IMR-90 (cell line): ENCODE results near the gene HOXD3. TPM values are rescaled to one million over a fixed set of nuclear protein-coding genes. Genes with fewer than 3 reads are reported as not detected.

Experiments used
- ATAC-seq: fragments of 200-7000 bp; cut with Tn5 transposase; 2 replicates; pipeline ENCODE4 v1.9.1; 2020; ENCODE audit warnings: low read depth, mild to moderate bottlenecking, moderate library complexity
- BruUV-seq: library from RNA; stranded (reverse); fragments of 400-500 nt; replicated peaks from 2 replicates; lab custom pipeline; 2021; lab: Mats Ljungman, UMichigan
- CTCF ChIA-PET: fragments of 300-600 bp; formaldehyde crosslinking; extraction: SDS; loops from one replicate; lab custom pipeline; 2021; ENCODE audit warnings: antibody characterized with exemption; lab: Yijun Ruan, JAX
- POLR2A ChIA-PET: fragments of 300-600 bp; sonication (Branson Sonifier 250); formaldehyde crosslinking; loops from one replicate; lab custom pipeline; 2022; ENCODE audit warnings: antibody characterized with exemption; ENCODE audit not compliant: unreplicated experiment; lab: Charles Lee
- DNase-seq: peaks from one replicate; pipeline ENCODE4 v3.0.0; 2013
- H2AFZ ChIP-seq: replicated peaks from 2 replicates; pipeline ENCODE3; 2013; ENCODE audit warnings: low read length, mild to moderate bottlenecking; ENCODE audit not compliant: poor library complexity
- H2AK5ac ChIP-seq: 2 replicates; pipeline ENCODE4 v1.6.1; 2013; ENCODE audit warnings: low read depth, low read length, inconsistent platforms
- H2AK9ac ChIP-seq: replicated peaks from 2 replicates; pipeline ENCODE3; 2013; ENCODE audit warnings: mild to moderate bottlenecking, low read depth, low read length, moderate library complexity; ENCODE audit not compliant: poor library complexity
- H2BK120ac ChIP-seq: 2 replicates; pipeline ENCODE4 v1.6.1; 2013; ENCODE audit warnings: low read depth, low read length, inconsistent platforms
- H2BK15ac ChIP-seq: 3 replicates; pipeline ENCODE4 v1.6.1; 2013; ENCODE audit warnings: low read depth, low read length, inconsistent platforms
- H2BK20ac ChIP-seq: 2 replicates; pipeline ENCODE4 v1.6.1; 2013; ENCODE audit warnings: low read depth, mild to moderate bottlenecking, inconsistent platforms, low read length, moderate library complexity
- H2BK5ac ChIP-seq: 2 replicates; pipeline ENCODE4 v1.6.1; 2013; ENCODE audit warnings: mild to moderate bottlenecking, low read depth, low read length, inconsistent platforms; ENCODE audit not compliant: poor library complexity, severe bottlenecking
- H3K14ac ChIP-seq: replicated peaks from 2 replicates; pipeline ENCODE4 v1.6.1; 2013; ENCODE audit warnings: low read depth, low read length, inconsistent platforms
- H3K18ac ChIP-seq: 2 replicates; pipeline ENCODE4 v1.6.1; 2013; ENCODE audit warnings: low read depth, low read length, control low read depth
- H3K23ac ChIP-seq: 2 replicates; pipeline ENCODE4 v1.6.1; 2013; ENCODE audit warnings: low read depth, low read length, inconsistent platforms
- H3K27ac ChIP-seq: 2 replicates; pipeline ENCODE4 v1.5.1; 2013; ENCODE audit warnings: mild to moderate bottlenecking, control low read depth, low read length; ENCODE audit not compliant: insufficient read depth
- H3K27me3 ChIP-seq: 2 replicates; pipeline ENCODE4 v1.6.1; 2013; ENCODE audit warnings: low read length; ENCODE audit not compliant: control insufficient read depth, insufficient read depth
- H3K36me3 ChIP-seq: 2 replicates; pipeline ENCODE4 v1.6.1; 2013; ENCODE audit warnings: low read length, mixed read lengths; ENCODE audit not compliant: control insufficient read depth, insufficient read depth
- H3K4ac ChIP-seq: 2 replicates; pipeline ENCODE4 v1.6.1; 2013; ENCODE audit warnings: low read depth, low read length, inconsistent platforms
- H3K4me1 ChIP-seq: 2 replicates; pipeline ENCODE4 v1.6.1; 2013; ENCODE audit warnings: low read length, mixed read lengths; ENCODE audit not compliant: control insufficient read depth, insufficient read depth
- H3K4me2 ChIP-seq: 2 replicates; pipeline ENCODE4 v1.6.1; 2013; ENCODE audit warnings: low read depth, mild to moderate bottlenecking, control low read depth, low read length, moderate library complexity
- H3K4me3 ChIP-seq: 2 replicates; pipeline ENCODE4 v1.5.1; 2013; ENCODE audit warnings: low read depth, mild to moderate bottlenecking, control low read depth, low read length, moderate library complexity; ENCODE audit not compliant: insufficient read depth
- H3K56ac ChIP-seq: 2 replicates; pipeline ENCODE4 v1.6.1; 2013; ENCODE audit warnings: low read length, inconsistent platforms; ENCODE audit not compliant: insufficient read depth; ENCODE audit errors: extremely low read depth
- H3K79me1 ChIP-seq, 2 experiments: 2 replicates each; pipeline ENCODE4 v1.6.1; 2013; ENCODE audit warnings: low read length in 2 of 2, inconsistent platforms in 1 of 2, low read depth in 1 of 2
- H3K9ac ChIP-seq: 2 replicates; pipeline ENCODE4 v1.6.1; 2013; ENCODE audit warnings: low read depth, low read length, control low read depth
- H3K9me1 ChIP-seq: 2 replicates; pipeline ENCODE4 v1.6.1; 2013; ENCODE audit warnings: low read length, inconsistent platforms; ENCODE audit not compliant: insufficient read depth
- H3K9me3 ChIP-seq: 2 replicates; pipeline ENCODE4 v1.6.1; 2013; ENCODE audit warnings: low read length; ENCODE audit not compliant: control insufficient read depth, insufficient read depth
- H4K20me1 ChIP-seq: 2 replicates; pipeline ENCODE4 v1.6.1; 2013; ENCODE audit warnings: low read length, inconsistent platforms; ENCODE audit not compliant: insufficient read depth
- H4K5ac ChIP-seq: 2 replicates; pipeline ENCODE4 v1.6.1; 2013; ENCODE audit warnings: mild to moderate bottlenecking, low read depth, low read length, control low read depth
- H4K8ac ChIP-seq, 2 experiments: 2 replicates each; pipeline ENCODE4 v1.6.1; 2013; ENCODE audit warnings: low read depth in 2 of 2, low read length in 2 of 2, control low read depth in 1 of 2, inconsistent platforms in 1 of 2
- H4K91ac ChIP-seq: 2 replicates; pipeline ENCODE4 v1.6.1; 2013; ENCODE audit warnings: low read depth, low read length, inconsistent platforms; ENCODE audit not compliant: insufficient read depth
- CEBPB ChIP-seq: IDR thresholded peaks from 2 replicates; pipeline ENCODE4 v1.6.1; 2012; ENCODE audit warnings: low read depth, low read length, improper control_type of control experiment
- CHD1 ChIP-seq: IDR thresholded peaks from 2 replicates; pipeline ENCODE4 v1.6.1; 2012; ENCODE audit warnings: low read depth, low read length, improper control_type of control experiment
- MXI1 ChIP-seq: IDR thresholded peaks from 2 replicates; pipeline ENCODE4 v1.6.1; 2012; ENCODE audit warnings: low read depth, mild to moderate bottlenecking, low read length, moderate library complexity, borderline replicate concordance
- POLR2A ChIP-seq: IDR thresholded peaks from 2 replicates; pipeline ENCODE4 v1.6.1; 2012; ENCODE audit warnings: mild to moderate bottlenecking, low read depth, low read length
- RAD21 ChIP-seq: IDR thresholded peaks from 2 replicates; pipeline ENCODE4 v1.6.1; 2012; ENCODE audit warnings: low read length, improper control_type of control experiment
- RCOR1 ChIP-seq: IDR thresholded peaks from 2 replicates; pipeline ENCODE4 v1.6.1; 2012; ENCODE audit warnings: mild to moderate bottlenecking, low read length, improper control_type of control experiment; ENCODE audit not compliant: insufficient replicate concordance
- WGBS, 2 experiments: methylation state at CpG; one replicate each; pipeline versions ENCODE4 v1.1.5 to v1.1.7; 2013; ENCODE audit warnings: missing lambda C conversion rate in 2 of 2; ENCODE audit not compliant: insufficient read length in 1 of 2; ENCODE audit errors: extremely low coverage in 2 of 2; 5-methylcytosine and 5-hydroxymethylcytosine counted together
- dilution Hi-C: fragments of 300-500 bp; cut with HindIII; formaldehyde crosslinking; loops from one replicate; pipeline ENCODE4 v1.14.3; 2018; ENCODE audit warnings: low sequenced_read_pairs; ENCODE audit not compliant: unreplicated experiment
- in situ Hi-C: fragments of 300-500 bp; cut with MboI; formaldehyde crosslinking; loops from 3 replicates; pipeline ENCODE4 v1.14.3; 2019; ENCODE audit warnings: low sequenced_read_pairs, inconsistent platforms, mixed read lengths
- intact Hi-C: fragments of 100-400 bp; cut with micrococcal nuclease; formaldehyde crosslinking; loops from 2 replicates; pipeline ENCODE4 v1.10.0; 2022
- polyA plus RNA-seq, 3 experiments: library from polyadenylated mRNA; depleted of rRNA; stranded (reverse); fragments of >200 nt; gene quantifications; 2 replicates each; pipeline ENCODE4 v1.2.3, GENCODE V29; 2012; ENCODE audit warnings: low replicate concordance in 1 of 3
- total RNA-seq: library from RNA; depleted of rRNA; stranded (reverse); fragments of >200 nt; gene quantifications from 2 replicates; pipeline ENCODE4 v1.2.3, GENCODE V29; 2012
- TF ChIP-seq, protein P1 (sequence below): conservative IDR thresholded peaks from 2 replicates; pipeline ENCODE4 v1.5.1; 2012; ENCODE audit warnings: mild to moderate bottlenecking, low read depth, low read length, improper control_type of control experiment

HOXD3 gene
- total and polyA plus RNA-seq, 2 of the 4 experiments (the other 2 are of a cell fraction) = not detected

DNA sequence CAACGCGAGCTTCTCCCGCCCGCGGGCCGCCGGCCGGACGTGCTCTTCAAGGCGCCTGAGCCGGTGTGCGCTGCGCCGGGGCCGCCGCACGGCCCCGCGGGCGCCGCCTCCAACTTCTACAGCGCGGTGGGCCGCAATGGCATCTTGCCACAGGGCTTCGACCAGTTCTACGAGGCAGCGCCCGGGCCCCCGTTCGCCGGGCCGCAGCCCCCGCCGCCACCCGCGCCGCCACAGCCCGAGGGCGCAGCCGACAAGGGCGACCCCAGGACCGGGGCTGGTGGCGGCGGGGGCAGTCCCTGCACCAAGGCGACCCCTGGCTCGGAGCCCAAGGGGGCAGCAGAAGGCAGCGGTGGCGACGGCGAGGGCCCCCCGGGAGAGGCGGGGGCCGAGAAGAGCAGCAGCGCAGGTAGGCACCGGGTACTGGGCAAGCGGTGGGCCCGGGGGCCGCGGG lies 49.4 kb upstream of the HOXD3 start:
- Histone ChIP-seq H3K4me2 (no peak overlapping the region), H3K56ac (no peak overlapping the region), H4K8ac (no peak overlapping the region), H3K27me3 (peaks cover 93% of the 10 kb centered on the region), H3K18ac (no peak overlapping the region), H2BK5ac (no peak overlapping the region), H2BK120ac (no peak overlapping the region), H3K23ac (no peak overlapping the region), H4K91ac (no peak overlapping the region), H3K36me3 (no peaks in the 10 kb centered on the region), H3K9me3 (peaks cover 5% of the 10 kb centered on the region), H2BK20ac (no peak overlapping the region), H2AK9ac (no peak overlapping the region), H2BK15ac (no peak overlapping the region), H3K9ac (no peak overlapping the region), H3K27ac (no peak overlapping the region), H3K9me1 (no peaks in the 10 kb centered on the region), H4K20me1 (no peaks in the 10 kb centered on the region), H3K4me1 (no peaks in the 10 kb centered on the region), H2AK5ac (no peak overlapping the region), H4K5ac (no peak overlapping the region), H3K14ac (no peak overlapping the region), H3K4ac (no peak overlapping the region), H2AFZ (no peak overlapping the region), H3K4me3 (no peak overlapping the region), H3K79me1 (no peaks in the 10 kb centered on the region)
- CTCF ChIA-PET = no interaction called here
- BruUV-seq = no TSS peak
- DNase-seq = no peak
- TF ChIP-seq CHD1 (no peak), POLR2A (no peak), RCOR1 (no peak), RAD21 (no peak), CEBPB (no peak), MXI1 (no peak)
- TF ChIP-seq, protein P1, sequence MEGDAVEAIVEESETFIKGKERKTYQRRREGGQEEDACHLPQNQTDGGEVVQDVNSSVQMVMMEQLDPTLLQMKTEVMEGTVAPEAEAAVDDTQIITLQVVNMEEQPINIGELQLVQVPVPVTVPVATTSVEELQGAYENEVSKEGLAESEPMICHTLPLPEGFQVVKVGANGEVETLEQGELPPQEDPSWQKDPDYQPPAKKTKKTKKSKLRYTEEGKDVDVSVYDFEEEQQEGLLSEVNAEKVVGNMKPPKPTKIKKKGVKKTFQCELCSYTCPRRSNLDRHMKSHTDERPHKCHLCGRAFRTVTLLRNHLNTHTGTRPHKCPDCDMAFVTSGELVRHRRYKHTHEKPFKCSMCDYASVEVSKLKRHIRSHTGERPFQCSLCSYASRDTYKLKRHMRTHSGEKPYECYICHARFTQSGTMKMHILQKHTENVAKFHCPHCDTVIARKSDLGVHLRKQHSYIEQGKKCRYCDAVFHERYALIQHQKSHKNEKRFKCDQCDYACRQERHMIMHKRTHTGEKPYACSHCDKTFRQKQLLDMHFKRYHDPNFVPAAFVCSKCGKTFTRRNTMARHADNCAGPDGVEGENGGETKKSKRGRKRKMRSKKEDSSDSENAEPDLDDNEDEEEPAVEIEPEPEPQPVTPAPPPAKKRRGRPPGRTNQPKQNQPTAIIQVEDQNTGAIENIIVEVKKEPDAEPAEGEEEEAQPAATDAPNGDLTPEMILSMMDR = no peak
- intact Hi-C loops (no loop called here), in situ Hi-C loops (no loop called here), dilution Hi-C loops (no loop called here)
- no peak for ATAC-seq
- 3% methylated on average over 29 of the region's 59 CpGs; no CpG with 5 or more reads in 1 of the 2 experiments for WGBS, 2 experiments
- POLR2A ChIA-PET = no interaction called here
